ENCODE measurements around the gene SCN3B. TPM values are rescaled to one million over a fixed set of nuclear protein-coding genes. Genes with fewer than 3 reads are reported as not detected.

The SCN3B gene
- total RNA-seq, 1 donor from 2014 or later = 3.2 TPM

DNA sequence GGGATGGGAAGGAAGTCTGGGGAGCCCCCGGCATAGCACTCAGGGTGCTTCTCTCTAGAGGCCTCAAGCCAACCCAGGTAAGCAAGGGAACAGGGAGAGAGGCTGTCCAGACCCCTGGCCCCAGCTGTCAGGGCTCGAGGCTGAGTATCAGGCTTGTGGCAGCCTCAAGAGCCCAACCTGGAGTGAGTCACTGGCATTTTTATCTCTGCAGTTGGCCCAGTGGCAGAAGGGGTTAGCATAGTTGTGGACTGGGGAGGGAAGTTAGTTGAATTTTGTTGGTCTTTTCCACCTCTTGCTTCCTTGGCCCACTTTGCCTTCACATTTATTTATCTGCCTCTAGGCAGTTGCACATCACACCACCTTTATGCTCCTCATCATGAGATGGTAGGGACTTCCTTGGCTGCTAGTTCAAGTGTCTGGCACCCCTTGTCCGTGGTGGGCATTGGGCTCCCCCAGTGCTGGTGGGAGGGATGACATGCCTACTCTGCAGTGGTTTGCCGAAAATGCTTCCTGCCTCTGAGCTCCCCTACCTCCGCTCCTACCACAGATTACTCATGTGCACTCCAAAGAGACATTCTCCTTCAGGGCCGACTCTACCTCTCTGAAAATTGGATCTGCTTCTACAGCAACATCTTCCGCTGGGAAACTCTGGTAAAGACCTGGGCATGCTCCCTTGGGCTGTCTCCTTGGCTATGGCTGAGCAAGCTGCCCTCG lies 60.1 kb downstream of the SCN3B start:
- Histone ChIP-seq H3K27ac (no peak overlapping the region), H3K4me3 (no peak overlapping the region), H3K4me1 (peaks cover 7% of the 10 kb centered on the region), H3K36me3 (no peaks in the 10 kb centered on the region), H3K9me3 (no peaks in the 10 kb centered on the region), H3K27me3 (no peaks in the 10 kb centered on the region)
- no peak for DNase-seq (ENCODE audit: extremely low spot score in 2 of 2)
- intact Hi-C loops (cut with DNase I) = no loop called here
- TF ChIP-seq POLR2AphosphoS5 (IDR thresholded peaks at IDR 0.05; ENCODE audit: insufficient read depth in 1 of 2, low read depth in 1 of 2) (no peak), POLR2A (IDR thresholded peaks at IDR 0.05) (no peak)
- TF ChIP-seq, protein P1, sequence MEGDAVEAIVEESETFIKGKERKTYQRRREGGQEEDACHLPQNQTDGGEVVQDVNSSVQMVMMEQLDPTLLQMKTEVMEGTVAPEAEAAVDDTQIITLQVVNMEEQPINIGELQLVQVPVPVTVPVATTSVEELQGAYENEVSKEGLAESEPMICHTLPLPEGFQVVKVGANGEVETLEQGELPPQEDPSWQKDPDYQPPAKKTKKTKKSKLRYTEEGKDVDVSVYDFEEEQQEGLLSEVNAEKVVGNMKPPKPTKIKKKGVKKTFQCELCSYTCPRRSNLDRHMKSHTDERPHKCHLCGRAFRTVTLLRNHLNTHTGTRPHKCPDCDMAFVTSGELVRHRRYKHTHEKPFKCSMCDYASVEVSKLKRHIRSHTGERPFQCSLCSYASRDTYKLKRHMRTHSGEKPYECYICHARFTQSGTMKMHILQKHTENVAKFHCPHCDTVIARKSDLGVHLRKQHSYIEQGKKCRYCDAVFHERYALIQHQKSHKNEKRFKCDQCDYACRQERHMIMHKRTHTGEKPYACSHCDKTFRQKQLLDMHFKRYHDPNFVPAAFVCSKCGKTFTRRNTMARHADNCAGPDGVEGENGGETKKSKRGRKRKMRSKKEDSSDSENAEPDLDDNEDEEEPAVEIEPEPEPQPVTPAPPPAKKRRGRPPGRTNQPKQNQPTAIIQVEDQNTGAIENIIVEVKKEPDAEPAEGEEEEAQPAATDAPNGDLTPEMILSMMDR (IDR thresholded peaks at IDR 0.05) = no peak

DNA sequence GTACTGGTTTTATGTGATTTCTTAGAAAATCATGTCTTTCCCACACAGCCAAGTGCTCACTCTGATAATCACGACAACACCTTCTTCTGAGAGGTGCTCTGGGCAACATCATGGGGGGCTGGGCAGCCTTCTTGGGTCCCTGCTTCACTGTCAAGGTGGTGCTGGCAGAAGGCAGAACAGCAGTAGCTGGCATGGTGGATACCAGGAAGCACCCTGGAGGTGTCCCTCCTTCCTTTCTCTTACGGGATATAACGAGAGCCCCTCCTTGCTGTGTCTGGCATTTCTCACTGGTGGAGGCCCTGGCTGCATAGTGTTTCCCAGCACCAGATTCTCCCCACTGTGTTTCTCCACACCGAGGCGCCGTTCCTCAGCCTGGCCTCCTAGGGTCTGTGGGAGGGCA lies 60.9 kb downstream of the SCN3B start:
- intact Hi-C loops (cut with DNase I) = no loop called here
- no peaks in the 10 kb centered on the region for H3K9me3 ChIP-seq
- TF ChIP-seq, protein P1 (IDR thresholded peaks at IDR 0.05) = no peak
- TF ChIP-seq POLR2A (IDR thresholded peaks at IDR 0.05) (no peak), POLR2AphosphoS5 (IDR thresholded peaks at IDR 0.05; ENCODE audit: insufficient read depth in 1 of 2, low read depth in 1 of 2) (no peak)

DNA sequence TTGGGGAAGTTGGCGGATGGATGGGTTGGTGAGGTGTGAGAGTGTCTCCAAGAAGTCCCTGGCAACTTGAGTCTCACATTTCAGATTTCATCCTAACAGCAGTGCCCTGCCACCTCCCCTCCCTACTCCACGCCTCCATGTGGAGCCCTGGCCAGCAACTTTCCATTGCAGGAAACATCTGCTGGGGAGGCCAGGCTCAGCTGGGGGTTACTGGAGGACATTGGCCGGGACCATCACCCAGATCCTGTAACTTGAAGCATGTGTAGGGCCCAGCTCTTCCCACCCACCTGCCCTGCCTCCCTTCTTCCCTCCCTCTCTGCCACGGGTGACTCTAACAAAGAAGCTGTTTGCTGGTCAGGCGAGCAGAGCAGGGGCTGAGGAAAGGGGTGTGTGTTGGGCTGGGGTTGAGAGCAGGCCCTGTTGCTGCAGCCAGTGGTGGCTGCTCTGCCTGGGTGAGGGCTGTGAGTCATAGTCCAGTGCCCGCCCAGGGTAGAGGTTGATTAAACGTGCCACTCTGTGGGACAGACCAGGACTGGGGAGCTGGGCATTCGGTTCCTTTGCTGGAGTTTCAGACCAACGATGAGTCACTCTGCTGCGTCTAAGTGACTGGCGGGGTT lies 64.0 kb downstream of the SCN3B start:
- Histone ChIP-seq H3K4me3 (no peak overlapping the region), H3K27me3 (no peaks in the 10 kb centered on the region), H3K36me3 (no peaks in the 10 kb centered on the region), H3K27ac (no peak overlapping the region), H3K4me1 (peaks cover 11% of the 10 kb centered on the region), H3K9me3 (no peaks in the 10 kb centered on the region)
- intact Hi-C loops (cut with DNase I) = no loop called here
- DNase-seq (ENCODE audit: extremely low spot score in 2 of 2) = no peak
- TF ChIP-seq POLR2A (IDR thresholded peaks at IDR 0.05) = no peak
- TF ChIP-seq, protein P1 (IDR thresholded peaks at IDR 0.05) = no peak

More for the DNA sequence above, 60.9 kb downstream of the SCN3B start:
- Histone ChIP-seq H3K36me3 (no peaks in the 10 kb centered on the region), H3K4me3 (no peak overlapping the region), H3K27ac (no peak overlapping the region), H3K27me3 (no peaks in the 10 kb centered on the region), H3K4me1 (peaks cover 7% of the 10 kb centered on the region)
- DNase-seq (ENCODE audit: extremely low spot score in 2 of 2) = no peak

DNA sequence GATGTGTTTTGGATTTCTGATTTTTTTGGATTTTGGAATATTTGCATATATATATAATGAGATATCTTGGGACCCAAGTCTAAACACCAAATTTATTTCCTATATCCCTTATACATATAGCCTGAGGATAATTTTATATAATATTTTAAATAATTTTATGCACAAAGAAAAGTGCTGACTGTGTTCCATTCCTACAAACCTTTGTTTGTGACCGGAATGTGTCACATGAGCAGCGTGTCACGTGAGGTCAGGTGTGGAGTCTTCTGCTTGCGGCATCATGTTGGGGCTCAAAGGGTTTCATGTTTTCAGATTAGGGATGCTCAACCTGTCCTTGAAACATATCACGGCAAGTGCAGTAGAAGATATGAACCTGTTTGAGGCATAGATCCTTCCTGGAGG lies 65.6 kb downstream of the SCN3B start:
- Histone ChIP-seq H3K27me3 (no peaks in the 10 kb centered on the region), H3K36me3 (no peaks in the 10 kb centered on the region), H3K4me3 (no peak overlapping the region), H3K9me3 (no peaks in the 10 kb centered on the region), H3K4me1 (peaks cover 16% of the 10 kb centered on the region), H3K27ac (no peak overlapping the region)
- DNase-seq (ENCODE audit: extremely low spot score in 2 of 2) = no peak
- TF ChIP-seq, protein P1 (IDR thresholded peaks at IDR 0.05) = no peak
- TF ChIP-seq POLR2A (IDR thresholded peaks at IDR 0.05) (no peak), POLR2AphosphoS5 (IDR thresholded peaks at IDR 0.05; ENCODE audit: insufficient read depth in 1 of 2, low read depth in 1 of 2) (no peak)
- intact Hi-C loops (cut with DNase I) = no loop called here

Data from vagina (tissue), 2 donors.